Measurements from ENCODE around the gene STARD7.

The STARD7 gene

GRCh38 chr2:96212339-96212738 is 3.7 kb upstream of the STARD7 start:
- TF ChIP-seq CTCF (conservative IDR thresholded peaks at IDR 0.05): no peak
- H3K27ac ChIP-seq: no peak overlapping the region

GRCh38 chr2:96209729-96210085 is 1.1 kb upstream of the STARD7 start:
- no peak for TF ChIP-seq CTCF (conservative IDR thresholded peaks at IDR 0.05)
- peak overlapping the region; percentile 97 for H3K27ac ChIP-seq

GRCh38 chr2:96209011-96209728 is 543 bp upstream of the STARD7 start:
- peak overlapping the region; percentile 97 for H3K27ac ChIP-seq
- no peak for TF ChIP-seq CTCF (conservative IDR thresholded peaks at IDR 0.05)

GRCh38 chr2:96207774-96208142 is 869 bp downstream of the STARD7 start:
- no peak for TF ChIP-seq CTCF (conservative IDR thresholded peaks at IDR 0.05)
- peak overlapping the region; percentile 97 for H3K27ac ChIP-seq

GRCh38 chr2:96207073-96207773 is 1.4 kb downstream of the STARD7 start:
- TF ChIP-seq CTCF (conservative IDR thresholded peaks at IDR 0.05): no peak
- H3K27ac ChIP-seq: peak overlapping the region; percentile 97

- TF ChIP-seq CTCF (conservative IDR thresholded peaks at IDR 0.05): no peak
- peak overlapping the region; percentile 39; the same call in 1 of the 2 replicates for H3K27ac ChIP-seq
Measured at GRCh38 chr2:96205888-96206287, 2.7 kb downstream of the STARD7 start.

- no peak for TF ChIP-seq CTCF (conservative IDR thresholded peaks at IDR 0.05)
- H3K27ac ChIP-seq: peak overlapping the region; percentile 39
Measured at GRCh38 chr2:96204836-96205624, 3.6 kb downstream of the STARD7 start.
